HEK293T (cell line): ENCODE measurements around the gene USF3.

Source experiments
- ARNT ChIP-seq: fragments of 450-650 bp; IDR thresholded peaks from 2 replicates; pipeline ENCODE4 v1.6.1; 2017; ENCODE audit warnings: mild to moderate bottlenecking
- BHLHE40 ChIP-seq: fragments of 450-650 bp; IDR thresholded peaks from 2 replicates; pipeline ENCODE4 v1.6.1; 2016; ENCODE audit warnings: mild to moderate bottlenecking, moderate library complexity, borderline replicate concordance
- FOXA1 ChIP-seq: fragments of 450-650 bp; IDR thresholded peaks from 2 replicates; pipeline ENCODE4 v1.6.1; 2016; ENCODE audit warnings: mild to moderate bottlenecking
- FOXK2 ChIP-seq: fragments of 450-650 bp; IDR thresholded peaks from 2 replicates; pipeline ENCODE4 v1.6.1; 2016; ENCODE audit warnings: mild to moderate bottlenecking
- LEF1 ChIP-seq: fragments of 450-650 bp; IDR thresholded peaks from 2 replicates; pipeline ENCODE4 v1.6.1; 2017; ENCODE audit warnings: mild to moderate bottlenecking, borderline replicate concordance
- NFRKB ChIP-seq: fragments of 450-650 bp; IDR thresholded peaks from 2 replicates; pipeline ENCODE4 v1.6.1; 2016; ENCODE audit warnings: mild to moderate bottlenecking, moderate library complexity
- SP1 ChIP-seq: fragments of 450-650 bp; IDR thresholded peaks from 2 replicates; pipeline ENCODE4 v1.6.1; 2017
- SUZ12 ChIP-seq: fragments of 450-650 bp; IDR thresholded peaks from 2 replicates; pipeline ENCODE4 v1.6.1; 2016; ENCODE audit warnings: mild to moderate bottlenecking
- ZNF384 ChIP-seq: fragments of 450-650 bp; IDR thresholded peaks from 2 replicates; pipeline ENCODE4 v1.6.1; 2016

GRCh38 chr3:113660896-113661295, 35.5 kb downstream of the USF3 start:
- TF ChIP-seq SP1 (no peak), NFRKB (no peak), LEF1 (no peak), ARNT (no peak), SUZ12 (no peak), BHLHE40 (no peak), FOXA1 (no peak), FOXK2 (no peak), ZNF384 (no peak)
